Loucy (cell line): ENCODE results near the gene MOK.

Experiments
- H2AFZ ChIP-seq: fragments of 200-600 bp; sonication (generic); 2 replicates; pipeline ENCODE4 v1.6.0; 2016; ENCODE audit warnings: antibody characterized with exemption, mild to moderate bottlenecking, low read length, moderate library complexity
- H3F3A ChIP-seq: fragments of 200-600 bp; 2 replicates; pipeline ENCODE4 v1.6.0; 2016; ENCODE audit warnings: antibody characterized with exemption, low read depth, mild to moderate bottlenecking
- H3K27me3 ChIP-seq: fragments of 200-600 bp; sonication (generic); 2 replicates; pipeline ENCODE4 v1.6.1; 2014; ENCODE audit warnings: low read length, mild to moderate bottlenecking; ENCODE audit not compliant: insufficient read depth, poor library complexity, severe bottlenecking
- H3K36me3 ChIP-seq: fragments of 200-600 bp; sonication (generic); 2 replicates; pipeline ENCODE4 v1.6.1; 2016; ENCODE audit warnings: low read length; ENCODE audit not compliant: insufficient read depth
- H3K4me1 ChIP-seq: fragments of 200-600 bp; sonication (generic); 2 replicates; pipeline ENCODE4 v1.5.1; 2014; ENCODE audit warnings: low read length, mild to moderate bottlenecking; ENCODE audit not compliant: insufficient read depth, poor library complexity, severe bottlenecking
- H3K4me2 ChIP-seq: fragments of 200-600 bp; sonication (generic); 2 replicates; pipeline ENCODE4 v1.6.0; 2014; ENCODE audit warnings: antibody characterized with exemption, low read length, low read depth, mild to moderate bottlenecking; ENCODE audit not compliant: poor library complexity, severe bottlenecking
- H3K4me3 ChIP-seq: fragments of 200-600 bp; sonication (generic); 2 replicates; pipeline ENCODE4 v1.5.1; 2014; ENCODE audit warnings: low read length, mild to moderate bottlenecking, mixed read lengths; ENCODE audit not compliant: poor library complexity, severe bottlenecking
- H3K79me2 ChIP-seq: fragments of 200-600 bp; sonication (generic); 2 replicates; pipeline ENCODE4 v1.6.1; 2014; ENCODE audit warnings: low read length; ENCODE audit not compliant: insufficient read depth
- H3K9ac ChIP-seq: fragments of 200-600 bp; sonication (generic); 2 replicates; pipeline ENCODE4 v1.6.0; 2014; ENCODE audit warnings: mild to moderate bottlenecking, low read depth, low read length, moderate library complexity; ENCODE audit not compliant: poor library complexity, severe bottlenecking
- H3K9me2 ChIP-seq: fragments of 200-600 bp; sonication (generic); replicated peaks from 2 replicates; pipeline ENCODE4 v1.6.1; 2016; ENCODE audit warnings: low read depth, low read length, mixed read lengths
- H3K9me3 ChIP-seq: fragments of 200-600 bp; sonication (generic); 2 replicates; pipeline ENCODE4 v1.6.1; 2014; ENCODE audit warnings: mild to moderate bottlenecking, antibody characterized with exemption, low read length, low read depth; ENCODE audit not compliant: insufficient read depth
- H4K20me1 ChIP-seq: fragments of 200-600 bp; sonication (generic); 2 replicates; pipeline ENCODE4 v1.6.0; 2014; ENCODE audit warnings: antibody characterized with exemption, low read length, mild to moderate bottlenecking; ENCODE audit not compliant: insufficient read depth, poor library complexity, severe bottlenecking
- EZH2phosphoT487 ChIP-seq: fragments of 200-600 bp; IDR thresholded peaks from 2 replicates; pipeline ENCODE4 v1.6.1; 2018; ENCODE audit warnings: antibody characterized with exemption, mild to moderate bottlenecking, moderate library complexity, borderline replicate concordance
- TF ChIP-seq, protein P1 (sequence below): fragments of 200-600 bp; sonication (generic); conservative IDR thresholded peaks from 2 replicates; pipeline ENCODE4 v1.5.1; 2014; ENCODE audit warnings: mild to moderate bottlenecking, antibody characterized with exemption, low read length

MOK gene

DNA sequence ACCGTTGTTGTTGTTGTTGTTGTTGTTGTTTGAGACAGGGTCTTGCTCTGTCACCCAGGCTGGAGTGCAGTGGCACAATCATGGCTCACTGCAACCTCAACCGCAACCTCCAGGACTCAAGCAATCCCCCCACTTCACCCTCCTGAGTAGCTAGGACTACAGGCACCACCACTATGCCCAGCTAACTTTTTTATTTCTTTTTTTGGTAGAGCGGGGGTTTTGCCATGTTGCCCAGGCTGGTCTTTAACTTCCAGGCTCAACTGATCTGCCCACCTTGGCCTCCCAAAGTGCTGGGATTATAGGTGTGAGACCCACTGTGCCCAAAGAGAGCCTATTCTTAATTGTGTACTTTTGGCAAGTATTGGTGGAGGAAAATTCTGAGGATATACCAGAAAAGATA lies 25.7 kb downstream of the MOK start:
- no peak overlapping the region for H3K9ac ChIP-seq
- no peaks in the 10 kb centered on the region for H3K9me3 ChIP-seq
- H3K4me3 ChIP-seq: no peak overlapping the region
- H3K36me3 ChIP-seq: no peaks in the 10 kb centered on the region
- no peaks in the 10 kb centered on the region for H3K79me2 ChIP-seq
- H3F3A ChIP-seq: no peaks in the 10 kb centered on the region
- no peak overlapping the region for H2AFZ ChIP-seq
- H3K4me2 ChIP-seq: no peak overlapping the region
- TF ChIP-seq EZH2phosphoT487: no peak
- TF ChIP-seq, protein P1, sequence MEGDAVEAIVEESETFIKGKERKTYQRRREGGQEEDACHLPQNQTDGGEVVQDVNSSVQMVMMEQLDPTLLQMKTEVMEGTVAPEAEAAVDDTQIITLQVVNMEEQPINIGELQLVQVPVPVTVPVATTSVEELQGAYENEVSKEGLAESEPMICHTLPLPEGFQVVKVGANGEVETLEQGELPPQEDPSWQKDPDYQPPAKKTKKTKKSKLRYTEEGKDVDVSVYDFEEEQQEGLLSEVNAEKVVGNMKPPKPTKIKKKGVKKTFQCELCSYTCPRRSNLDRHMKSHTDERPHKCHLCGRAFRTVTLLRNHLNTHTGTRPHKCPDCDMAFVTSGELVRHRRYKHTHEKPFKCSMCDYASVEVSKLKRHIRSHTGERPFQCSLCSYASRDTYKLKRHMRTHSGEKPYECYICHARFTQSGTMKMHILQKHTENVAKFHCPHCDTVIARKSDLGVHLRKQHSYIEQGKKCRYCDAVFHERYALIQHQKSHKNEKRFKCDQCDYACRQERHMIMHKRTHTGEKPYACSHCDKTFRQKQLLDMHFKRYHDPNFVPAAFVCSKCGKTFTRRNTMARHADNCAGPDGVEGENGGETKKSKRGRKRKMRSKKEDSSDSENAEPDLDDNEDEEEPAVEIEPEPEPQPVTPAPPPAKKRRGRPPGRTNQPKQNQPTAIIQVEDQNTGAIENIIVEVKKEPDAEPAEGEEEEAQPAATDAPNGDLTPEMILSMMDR: no peak
- H3K27me3 ChIP-seq: no peaks in the 10 kb centered on the region
- H4K20me1 ChIP-seq: no peaks in the 10 kb centered on the region
- no peaks in the 10 kb centered on the region for H3K9me2 ChIP-seq
- no peaks in the 10 kb centered on the region for H3K4me1 ChIP-seq

DNA sequence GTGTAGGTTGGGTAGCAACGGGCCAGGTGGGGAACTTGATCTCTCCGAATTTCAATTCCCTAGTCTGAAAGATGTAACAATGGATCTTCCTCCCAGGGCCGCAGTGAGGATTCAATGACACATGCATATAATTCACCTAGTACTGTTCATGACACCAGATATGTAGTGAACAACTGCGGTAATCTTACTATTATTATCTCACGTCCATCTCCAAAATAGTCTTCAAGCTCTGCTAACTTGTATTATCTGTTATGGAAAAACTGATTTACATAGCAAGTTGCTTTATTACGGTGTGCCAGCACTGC lies 26.4 kb downstream of the MOK start:
- no peaks in the 10 kb centered on the region for H3K27me3 ChIP-seq
- H3K4me1 ChIP-seq: no peaks in the 10 kb centered on the region
- no peaks in the 10 kb centered on the region for H4K20me1 ChIP-seq
- H3K9me3 ChIP-seq: no peaks in the 10 kb centered on the region
- H3K9me2 ChIP-seq: no peaks in the 10 kb centered on the region
- no peak overlapping the region for H3K4me2 ChIP-seq
- H3F3A ChIP-seq: no peaks in the 10 kb centered on the region
- no peak overlapping the region for H3K4me3 ChIP-seq
- TF ChIP-seq EZH2phosphoT487: no peak
- TF ChIP-seq, protein P1: no peak
- H2AFZ ChIP-seq: no peak overlapping the region
- H3K36me3 ChIP-seq: no peaks in the 10 kb centered on the region
- H3K9ac ChIP-seq: no peak overlapping the region
- no peaks in the 10 kb centered on the region for H3K79me2 ChIP-seq

DNA sequence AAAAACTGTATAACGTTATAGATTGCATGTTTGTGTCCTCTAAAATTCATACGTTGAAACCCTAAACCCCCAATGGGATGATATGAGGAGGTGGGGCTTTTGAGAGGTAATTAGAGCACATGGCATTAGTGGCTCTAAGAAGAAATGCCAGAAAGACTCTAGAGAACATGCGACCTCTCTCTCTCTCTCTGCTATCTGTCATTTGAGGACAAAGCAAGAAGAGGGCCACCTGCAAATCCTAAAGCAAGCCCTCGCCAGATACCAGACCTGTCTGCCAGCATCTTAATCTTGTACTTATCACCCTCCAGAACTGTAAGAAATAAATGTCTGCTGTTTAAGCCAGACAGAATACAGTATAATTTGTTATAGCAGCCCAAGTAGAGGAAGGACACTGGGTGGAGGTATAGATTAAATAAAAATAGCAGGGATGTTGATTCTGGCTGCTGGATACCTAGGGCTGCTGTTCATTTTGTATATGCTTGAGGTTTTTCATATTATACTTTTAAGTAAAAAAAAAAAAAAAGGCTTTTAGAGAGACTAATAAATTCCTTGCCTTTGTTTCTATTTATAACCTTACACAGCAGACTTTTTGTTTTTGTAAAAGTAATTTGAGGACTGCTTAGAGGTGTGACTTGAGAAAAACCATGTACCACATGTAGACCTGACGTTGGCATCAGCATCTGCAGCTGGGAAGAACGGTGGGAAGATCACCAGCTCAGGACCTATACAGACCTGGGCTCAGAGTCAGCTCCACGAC lies 26.9 kb downstream of the MOK start:
- no peaks in the 10 kb centered on the region for H3K36me3 ChIP-seq
- H2AFZ ChIP-seq: no peak overlapping the region
- no peak overlapping the region for H3K4me2 ChIP-seq
- no peaks in the 10 kb centered on the region for H3F3A ChIP-seq
- no peaks in the 10 kb centered on the region for H4K20me1 ChIP-seq
- no peaks in the 10 kb centered on the region for H3K9me2 ChIP-seq
- H3K4me1 ChIP-seq: no peaks in the 10 kb centered on the region
- H3K9me3 ChIP-seq: no peaks in the 10 kb centered on the region
- no peaks in the 10 kb centered on the region for H3K27me3 ChIP-seq
- no peaks in the 10 kb centered on the region for H3K79me2 ChIP-seq
- no peak overlapping the region for H3K4me3 ChIP-seq
- H3K9ac ChIP-seq: no peak overlapping the region
- TF ChIP-seq, protein P1: no peak
- TF ChIP-seq EZH2phosphoT487: no peak
